Lung (tissue), 12 donors: Measurements from ENCODE around the gene STRN4. TPM values are rescaled to one million over a fixed set of nuclear protein-coding genes. Genes with fewer than 3 reads are reported as not detected.

Experiments
- ATAC-seq: fragments of 200-7000 bp; cut with Tn5 transposase; one replicate; pipeline ENCODE4 v1.9.1; 2020; ENCODE audit warnings: moderate number of reproducible peaks; ENCODE audit not compliant: insufficient read depth, low FRiP score
- DNase-seq, 3 donors: peaks; one replicate each; pipeline ENCODE4 v3.0.0-alpha.2; 2013 to 2017
- H3K27ac ChIP-seq, 2 donors: one replicate each; pipeline ENCODE4 v1.5.1; 2013; ENCODE audit warnings: mild to moderate bottlenecking in 2 of 2, moderate library complexity in 2 of 2, control low read depth in 1 of 2, inconsistent platforms in 1 of 2, low read depth in 1 of 2, low read length in 1 of 2
- H3K27me3 ChIP-seq, 3 donors: one replicate each; pipeline ENCODE4 v1.5.1; 2013; ENCODE audit warnings: low read length in 2 of 3; ENCODE audit not compliant: control insufficient read depth in 3 of 3, insufficient read depth in 3 of 3
- H3K36me3 ChIP-seq, 4 donors: one replicate each; pipeline ENCODE4 v1.5.1; 2013; ENCODE audit warnings: low read length in 4 of 4, mild to moderate bottlenecking in 1 of 4, moderate library complexity in 1 of 4; ENCODE audit not compliant: control insufficient read depth in 4 of 4, insufficient read depth in 4 of 4
- H3K4me1 ChIP-seq, 5 donors: one replicate each; pipeline ENCODE4 v1.5.1; 2013; ENCODE audit warnings: low read length in 5 of 5, mild to moderate bottlenecking in 2 of 5, moderate library complexity in 1 of 5; ENCODE audit not compliant: control insufficient read depth in 5 of 5, insufficient read depth in 5 of 5
- H3K4me3 ChIP-seq: one replicate; pipeline ENCODE4 v1.5.1; 2013; ENCODE audit warnings: mild to moderate bottlenecking, control low read depth, moderate library complexity
- H3K9ac ChIP-seq, 2 donors: one replicate each; pipeline ENCODE4 v1.5.1; 2013; ENCODE audit warnings: low read length in 2 of 2, control low read depth in 1 of 2; ENCODE audit not compliant: insufficient read depth in 1 of 2
- H3K9me3 ChIP-seq, 4 donors: one replicate each; pipeline ENCODE4 v1.5.1; 2013; ENCODE audit warnings: low read length in 3 of 4, mild to moderate bottlenecking in 1 of 4, moderate library complexity in 1 of 4; ENCODE audit not compliant: control insufficient read depth in 4 of 4, insufficient read depth in 3 of 4
- WGBS, 2 donors: extraction: QIAGEN DNeasy Blood & Tissue Kit; methylation state at CpG; one replicate each; pipeline ENCODE4 v1.1.7; 2013; 5-methylcytosine and 5-hydroxymethylcytosine counted together
- polyA plus RNA-seq, 2 donors: library from polyadenylated mRNA; stranded (reverse); fragments of 200-250 nt; gene quantifications; one replicate each; pipeline ENCODE4 v1.2.1, GENCODE V29; 2013
- total RNA-seq, 2 donors: library from RNA; depleted of rRNA in 1 of 2; stranded (reverse); fragments of >200 nt in 1 of 2; gene quantifications; one replicate each; pipeline ENCODE4 v1.2.1, GENCODE V29; 2014 to 2021
- TF ChIP-seq, protein P1 (sequence below): IDR thresholded peaks from 2 replicates; pipeline ENCODE4 v1.5.1; 2012; ENCODE audit warnings: mild to moderate bottlenecking; ENCODE audit errors: control extremely low read depth, extremely low read depth
- donor health status: control.
- donor health status: control.
- donor health status: Bipolar disorder and iron deficiency.
- donor health status: healthy.
- donor health status: DM: yes; HTN: yes; CAD: no.

STRN4 gene
- total and polyA plus RNA-seq, 4 donors: 71.6 to 86.8 (median 79.2) TPM

DNA sequence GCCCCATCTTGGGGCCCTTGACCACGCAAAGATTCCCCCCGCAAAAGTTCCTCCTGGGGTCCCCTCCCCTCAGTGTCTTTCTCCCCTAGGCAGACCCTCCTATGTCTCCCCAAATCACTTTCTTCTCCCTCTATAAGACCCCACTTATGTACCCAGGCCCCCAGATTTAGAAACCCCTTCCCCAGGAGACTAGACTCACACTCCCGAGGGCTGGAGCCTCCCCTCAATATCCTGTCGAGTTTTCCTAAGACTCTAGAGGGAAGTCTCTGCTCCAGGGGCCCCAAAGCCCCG lies 40.7 kb upstream of the STRN4 start:
- ATAC-seq (no peak), DNase-seq (no peak)
- Histone ChIP-seq H3K4me3 (peak overlapping the region; percentile 67), H3K9ac (peak overlapping the region in 1 of 2 donors; percentile 62), H3K27ac (peak overlapping the region; percentile 61 to 91), H3K9me3 (no peaks in the 10 kb centered on the region), H3K36me3 (peaks cover 0 to 34% (median 19%) of the 10 kb centered on the region in 4 donors), H3K4me1 (peaks cover 0 to 35% (median 8%) of the 10 kb centered on the region in 5 donors), H3K27me3 (no peaks in the 10 kb centered on the region)
- WGBS, 2 donors: 4 to 6% methylated on average over 5 of the region's 5 CpGs
- TF ChIP-seq, protein P1, sequence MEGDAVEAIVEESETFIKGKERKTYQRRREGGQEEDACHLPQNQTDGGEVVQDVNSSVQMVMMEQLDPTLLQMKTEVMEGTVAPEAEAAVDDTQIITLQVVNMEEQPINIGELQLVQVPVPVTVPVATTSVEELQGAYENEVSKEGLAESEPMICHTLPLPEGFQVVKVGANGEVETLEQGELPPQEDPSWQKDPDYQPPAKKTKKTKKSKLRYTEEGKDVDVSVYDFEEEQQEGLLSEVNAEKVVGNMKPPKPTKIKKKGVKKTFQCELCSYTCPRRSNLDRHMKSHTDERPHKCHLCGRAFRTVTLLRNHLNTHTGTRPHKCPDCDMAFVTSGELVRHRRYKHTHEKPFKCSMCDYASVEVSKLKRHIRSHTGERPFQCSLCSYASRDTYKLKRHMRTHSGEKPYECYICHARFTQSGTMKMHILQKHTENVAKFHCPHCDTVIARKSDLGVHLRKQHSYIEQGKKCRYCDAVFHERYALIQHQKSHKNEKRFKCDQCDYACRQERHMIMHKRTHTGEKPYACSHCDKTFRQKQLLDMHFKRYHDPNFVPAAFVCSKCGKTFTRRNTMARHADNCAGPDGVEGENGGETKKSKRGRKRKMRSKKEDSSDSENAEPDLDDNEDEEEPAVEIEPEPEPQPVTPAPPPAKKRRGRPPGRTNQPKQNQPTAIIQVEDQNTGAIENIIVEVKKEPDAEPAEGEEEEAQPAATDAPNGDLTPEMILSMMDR: no peak

DNA sequence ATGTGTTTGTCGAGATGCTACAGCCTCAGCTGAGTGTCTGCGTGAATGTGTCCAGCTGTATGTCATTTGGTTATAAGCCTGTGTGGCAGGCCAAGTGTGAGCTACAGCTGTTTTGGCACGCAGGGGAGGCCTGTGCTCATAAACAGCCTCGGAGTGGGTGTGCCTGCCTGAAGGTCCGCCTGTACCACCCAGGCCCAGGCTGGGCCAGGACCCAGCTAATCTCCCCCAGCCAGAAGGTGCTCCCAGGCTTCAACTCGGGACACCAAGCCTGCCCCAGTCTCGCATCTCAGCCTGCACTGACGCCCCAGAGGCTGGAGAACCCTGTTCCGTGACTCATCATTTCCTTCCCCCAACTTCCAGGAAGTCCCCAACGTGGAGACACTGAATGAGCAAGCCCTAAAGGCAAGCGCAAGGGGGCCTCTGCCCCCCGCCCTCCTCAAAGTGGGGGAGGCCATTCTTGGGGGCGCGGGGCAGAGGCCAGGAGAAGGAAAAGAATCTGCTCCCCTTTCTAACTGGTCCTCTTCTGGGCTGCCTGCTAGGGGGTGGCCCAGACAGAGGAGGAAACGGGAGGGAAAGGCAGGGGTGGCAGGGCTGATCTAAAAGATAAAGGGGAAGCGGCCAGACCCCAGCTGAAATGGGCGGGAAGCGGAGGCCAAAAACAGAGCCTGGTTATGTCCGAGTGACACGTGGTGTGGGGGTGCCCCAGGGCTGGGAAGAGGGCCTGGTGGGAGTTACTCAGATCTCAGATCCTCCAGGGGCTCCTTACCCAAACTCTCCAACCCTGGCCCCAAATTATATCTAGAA lies 40.2 kb upstream of the STRN4 start:
- WGBS, 2 donors: 6 to 8% methylated on average over 20 of the region's 20 CpGs
- peak; percentile 56 for ATAC-seq
- H3K36me3 ChIP-seq: peaks cover 0 to 39% (median 23%) of the 10 kb centered on the region in 4 donors
- TF ChIP-seq, protein P1: no peak
- H3K4me1 ChIP-seq: peaks cover 0 to 32% (median 8%) of the 10 kb centered on the region in 5 donors
- H3K27ac ChIP-seq: peak overlapping the region; percentile 61 to 91
- H3K27me3 ChIP-seq: no peaks in the 10 kb centered on the region
- DNase-seq: peak; percentile 97 to 99 (median 99)
- H3K4me3 ChIP-seq: peak overlapping the region; percentile 67
- no peaks in the 10 kb centered on the region for H3K9me3 ChIP-seq
- peak overlapping the region in 1 of 2 donors; percentile 62 for H3K9ac ChIP-seq

DNA sequence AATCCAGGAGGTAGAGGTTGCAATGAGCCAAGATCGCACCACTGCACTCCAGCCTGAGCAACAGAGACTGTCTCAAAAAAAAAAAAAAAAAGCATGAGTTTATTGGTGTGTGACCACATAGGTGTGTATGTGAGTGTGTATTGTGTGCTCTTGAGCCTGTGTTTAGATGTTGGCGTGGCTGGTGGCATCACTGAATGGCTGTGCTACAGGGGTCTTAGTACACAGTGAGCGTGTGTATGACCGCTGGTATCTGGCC lies 39.7 kb upstream of the STRN4 start:
- TF ChIP-seq, protein P1: no peak
- Histone ChIP-seq H3K27ac (peak overlapping the region in 1 of 2 donors; percentile 91), H3K9me3 (no peaks in the 10 kb centered on the region)

More for the DNA sequence above, 39.7 kb upstream of the STRN4 start:
- no peak overlapping the region for H3K9ac ChIP-seq
- ATAC-seq: no peak
- DNase-seq: no peak
- H3K36me3 ChIP-seq: peaks cover 0 to 39% (median 25%) of the 10 kb centered on the region in 4 donors
- peak overlapping the region; percentile 67 for H3K4me3 ChIP-seq
- H3K27me3 ChIP-seq: no peaks in the 10 kb centered on the region
- H3K4me1 ChIP-seq: peaks cover 0 to 32% (median 8%) of the 10 kb centered on the region in 5 donors
- 60 to 79% methylated on average over 4 of the region's 4 CpGs for WGBS, 2 donors
